ENCODE data around the gene OR2C1.

Gene OR2C1

GRCh38 chr16:3400779-3401688 lies 45.3 kb downstream of the OR2C1 start, which contains the start of the genes ZNF174 and ZSCAN32:
TSS of gene ZNF174 (plus strand) at chr16:3401215. CDS start at chr16:3402005, 790 bp downstream.
TSS of gene ZSCAN32 (minus strand) at chr16:3401004. CDS start at chr16:3397557, 3,447 bp downstream.
- peak; percentile 98 for DNase-seq

DNA sequence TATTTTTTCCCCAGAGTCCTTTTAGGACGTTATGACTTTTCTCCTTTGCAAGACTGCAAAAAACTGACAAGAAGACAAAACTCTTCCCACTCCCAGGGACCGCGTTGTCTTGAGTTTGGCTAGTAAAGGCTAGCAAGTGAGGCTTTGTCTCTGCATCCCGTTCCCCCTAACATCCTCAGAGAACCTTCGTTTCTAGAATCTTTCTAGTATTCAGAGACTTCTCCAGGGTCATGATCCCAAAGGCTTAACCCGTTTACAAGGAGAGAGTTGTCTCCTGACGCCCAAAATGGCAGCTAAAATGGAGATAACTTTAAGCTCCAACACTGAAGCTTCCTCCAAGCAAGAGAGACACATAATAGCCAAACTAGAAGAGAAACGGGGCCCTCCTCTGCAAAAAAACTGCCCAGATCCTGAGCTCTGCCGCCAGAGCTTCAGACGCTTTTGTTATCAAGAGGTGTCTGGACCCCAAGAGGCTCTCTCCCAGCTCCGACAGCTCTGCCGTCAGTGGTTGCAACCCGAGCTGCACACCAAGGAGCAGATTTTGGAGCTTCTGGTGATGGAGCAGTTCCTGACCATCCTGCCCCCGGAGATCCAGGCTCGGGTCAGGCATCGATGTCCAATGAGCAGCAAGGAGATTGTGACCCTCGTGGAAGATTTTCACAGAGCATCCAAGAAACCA lies 46.2 kb downstream of the OR2C1 start:
- DNase-seq: no peak
